GM18858 (cell line): Measurements from ENCODE around the gene PRKD3.
"Not testable (repeated sequence)": the region's sequence is repeated elsewhere in the genome, so short reads cannot be mapped to it uniquely, and the experiment has no call there.

Source experiments
- ATAC-seq: cut with Tn5 transposase; IDR thresholded peaks from one replicate; pipeline ENCODE4 v1.9.1; 2021; ENCODE audit not compliant: unreplicated experiment

PRKD3 gene

GRCh38 chr2:37317746-37318145, 6.9 kb downstream of the PRKD3 start:
- ATAC-seq: no peak

GRCh38 chr2:37316181-37316580, 8.5 kb downstream of the PRKD3 start:
- no peak for ATAC-seq

GRCh38 chr2:37315364-37315763, 9.3 kb downstream of the PRKD3 start:
- ATAC-seq: no peak

- no peak for ATAC-seq
Measured at GRCh38 chr2:37307500-37307899, 17.1 kb downstream of the PRKD3 start.

GRCh38 chr2:37306024-37306423, 18.6 kb downstream of the PRKD3 start:
- ATAC-seq: no peak

GRCh38 chr2:37302701-37303252, 21.9 kb downstream of the PRKD3 start:
- ATAC-seq: no peak

GRCh38 chr2:37301408-37301807, 23.2 kb downstream of the PRKD3 start:
- no peak for ATAC-seq

GRCh38 chr2:37300578-37300977, 24.1 kb downstream of the PRKD3 start:
- ATAC-seq: no peak

- no peak for ATAC-seq
Measured at GRCh38 chr2:37300146-37300545, 24.5 kb downstream of the PRKD3 start.

- ATAC-seq: no peak
Measured at GRCh38 chr2:37297632-37298031, 27.0 kb downstream of the PRKD3 start.

- ATAC-seq: no peak
Measured at GRCh38 chr2:37295469-37296073, 29.1 kb downstream of the PRKD3 start.

GRCh38 chr2:37294858-37295257, 29.8 kb downstream of the PRKD3 start:
- not testable (repeated sequence) for ATAC-seq

GRCh38 chr2:37291680-37292079, 33.0 kb downstream of the PRKD3 start:
- ATAC-seq: no peak

- no peak for ATAC-seq
Measured at GRCh38 chr2:37287966-37288365, 36.7 kb downstream of the PRKD3 start.

- no peak for ATAC-seq
Measured at GRCh38 chr2:37284381-37284780, 40.3 kb downstream of the PRKD3 start.

- no peak for ATAC-seq
Measured at GRCh38 chr2:37283207-37283606, 41.4 kb downstream of the PRKD3 start.

- ATAC-seq: no peak
Measured at GRCh38 chr2:37282746-37283145, 41.9 kb downstream of the PRKD3 start.

- no peak for ATAC-seq
Measured at GRCh38 chr2:37281916-37282315, 42.7 kb downstream of the PRKD3 start.

- no peak for ATAC-seq
Measured at GRCh38 chr2:37276291-37276690, 48.3 kb downstream of the PRKD3 start.
